Endothelial cell (in vitro differentiated cells): ENCODE results near the gene NIPAL3. TPM values are rescaled to one million over a fixed set of nuclear protein-coding genes. Genes with fewer than 3 reads are reported as not detected.

Experiments
- DNase-seq: peaks from one replicate; pipeline ENCODE4 v3.0.0; 2021; ENCODE audit warnings: low spot score
- H3K27ac Mint-ChIP-seq: one replicate; pipeline ENCODE4 v1.8.0; 2021; ENCODE audit warnings: mixed read lengths, inconsistent platforms; ENCODE audit not compliant: unreplicated experiment
- H3K27me3 Mint-ChIP-seq: one replicate; pipeline ENCODE4 v1.8.0; 2021; ENCODE audit warnings: mild to moderate bottlenecking, moderate library complexity, mixed read lengths, inconsistent platforms; ENCODE audit not compliant: unreplicated experiment
- H3K36me3 Mint-ChIP-seq: one replicate; pipeline ENCODE4 v1.8.0; 2021; ENCODE audit warnings: mild to moderate bottlenecking, low read depth, mixed read lengths, inconsistent platforms; ENCODE audit not compliant: unreplicated experiment
- H3K4me1 Mint-ChIP-seq: one replicate; pipeline ENCODE4 v1.8.0; 2021; ENCODE audit warnings: mild to moderate bottlenecking, mixed read lengths, inconsistent platforms; ENCODE audit not compliant: unreplicated experiment
- H3K4me3 Mint-ChIP-seq: one replicate; pipeline ENCODE4 v1.8.0; 2021; ENCODE audit warnings: mild to moderate bottlenecking, mixed read lengths, inconsistent platforms; ENCODE audit not compliant: unreplicated experiment
- H3K9me3 Mint-ChIP-seq: one replicate; pipeline ENCODE4 v1.8.0; 2021; ENCODE audit warnings: mixed read lengths, inconsistent platforms; ENCODE audit not compliant: unreplicated experiment
- total RNA-seq: library from RNA; stranded (reverse); fragmentation: NEBNext Ultra II Directional; extraction: Animal tissue kit (Norgen Biotek cat#: 25700); gene quantifications from one replicate; pipeline ENCODE4 v1.2.1, GENCODE V29; 2021; ENCODE audit not compliant: unreplicated experiment
- TF ChIP-seq, protein P1 (sequence below): fragments of 200-600 bp; sonication (generic); IDR thresholded peaks from one replicate; pipeline ENCODE4 v1.5.0; 2021; ENCODE audit warnings: antibody characterized with exemption; ENCODE audit not compliant: unreplicated experiment

Gene NIPAL3
- total RNA-seq, 1 donor from 2014 or later = 9.4 TPM

DNA sequence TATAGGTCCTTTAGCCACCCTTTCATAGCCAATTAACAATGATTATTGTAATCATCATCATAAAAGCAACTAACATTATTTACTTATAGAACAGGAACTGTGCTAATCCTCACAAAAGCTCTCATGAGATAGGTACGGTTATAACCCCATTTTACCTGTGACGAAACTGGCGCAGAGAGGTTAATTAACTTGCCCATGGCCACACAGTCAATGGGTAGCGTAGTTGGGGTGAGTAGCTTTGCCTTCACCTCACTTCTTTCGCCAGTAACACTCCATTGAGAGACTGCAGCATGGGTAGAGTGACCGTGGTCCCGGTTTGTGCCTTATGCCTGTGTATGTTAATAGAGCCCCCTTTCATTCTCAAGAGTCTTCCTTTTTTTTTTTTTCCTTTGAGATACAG, 10.3 kb downstream of the NIPAL3 start:
- Mint-ChIP-seq H3K4me3 (no peak overlapping the region), H3K27ac (no peak overlapping the region), H3K36me3 (peaks cover 5% of the 10 kb centered on the region), H3K27me3 (no peaks in the 10 kb centered on the region), H3K9me3 (no peaks in the 10 kb centered on the region), H3K4me1 (peaks cover 9% of the 10 kb centered on the region)
- DNase-seq = no peak
- TF ChIP-seq, protein P1, sequence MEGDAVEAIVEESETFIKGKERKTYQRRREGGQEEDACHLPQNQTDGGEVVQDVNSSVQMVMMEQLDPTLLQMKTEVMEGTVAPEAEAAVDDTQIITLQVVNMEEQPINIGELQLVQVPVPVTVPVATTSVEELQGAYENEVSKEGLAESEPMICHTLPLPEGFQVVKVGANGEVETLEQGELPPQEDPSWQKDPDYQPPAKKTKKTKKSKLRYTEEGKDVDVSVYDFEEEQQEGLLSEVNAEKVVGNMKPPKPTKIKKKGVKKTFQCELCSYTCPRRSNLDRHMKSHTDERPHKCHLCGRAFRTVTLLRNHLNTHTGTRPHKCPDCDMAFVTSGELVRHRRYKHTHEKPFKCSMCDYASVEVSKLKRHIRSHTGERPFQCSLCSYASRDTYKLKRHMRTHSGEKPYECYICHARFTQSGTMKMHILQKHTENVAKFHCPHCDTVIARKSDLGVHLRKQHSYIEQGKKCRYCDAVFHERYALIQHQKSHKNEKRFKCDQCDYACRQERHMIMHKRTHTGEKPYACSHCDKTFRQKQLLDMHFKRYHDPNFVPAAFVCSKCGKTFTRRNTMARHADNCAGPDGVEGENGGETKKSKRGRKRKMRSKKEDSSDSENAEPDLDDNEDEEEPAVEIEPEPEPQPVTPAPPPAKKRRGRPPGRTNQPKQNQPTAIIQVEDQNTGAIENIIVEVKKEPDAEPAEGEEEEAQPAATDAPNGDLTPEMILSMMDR = no peak

DNA sequence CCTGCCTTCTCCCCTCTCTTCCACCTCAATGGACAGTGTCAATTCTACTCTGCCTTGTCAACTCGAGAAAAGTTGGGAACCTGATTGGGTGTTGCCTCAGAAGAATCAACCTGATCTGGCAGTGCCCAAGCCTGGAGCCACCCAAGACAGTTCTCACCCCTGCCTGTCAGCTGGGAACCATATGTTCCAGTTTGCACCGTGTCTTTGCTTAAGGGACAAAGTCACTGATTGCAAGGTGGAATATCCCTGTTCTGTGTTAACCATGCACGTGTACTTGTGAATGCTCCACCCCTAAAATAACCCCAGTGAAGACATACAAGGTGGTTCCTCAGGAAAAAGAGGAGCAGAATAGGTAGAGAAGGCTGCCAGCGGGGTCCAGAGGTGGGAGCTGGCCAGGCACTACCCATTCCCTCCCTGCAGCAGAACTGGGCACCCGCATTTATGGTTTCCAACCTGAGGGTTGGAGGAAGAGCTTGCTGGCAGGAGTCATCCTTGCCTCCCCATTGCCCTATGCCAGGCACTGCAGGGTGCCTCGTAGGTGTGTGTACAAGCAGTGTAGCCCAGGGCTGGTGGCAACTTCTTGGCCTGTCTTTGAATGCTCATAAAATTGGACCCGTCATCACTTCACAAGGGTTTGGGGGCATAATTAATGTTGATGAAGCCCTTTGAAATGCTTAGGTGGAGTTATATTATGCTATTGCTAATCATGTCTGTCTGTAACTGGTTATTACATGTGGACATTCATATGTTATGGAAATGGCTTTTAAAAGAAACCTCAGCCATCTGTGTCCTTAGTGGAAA, 11.3 kb downstream of the NIPAL3 start:
- peaks cover 5% of the 10 kb centered on the region for H3K36me3 Mint-ChIP-seq
- no peaks in the 10 kb centered on the region for H3K9me3 Mint-ChIP-seq
- peaks cover 9% of the 10 kb centered on the region for H3K4me1 Mint-ChIP-seq
- H3K27ac Mint-ChIP-seq = no peak overlapping the region
- no peak for DNase-seq
- H3K27me3 Mint-ChIP-seq = no peaks in the 10 kb centered on the region
- TF ChIP-seq, protein P1 = no peak
- H3K4me3 Mint-ChIP-seq = no peak overlapping the region

DNA sequence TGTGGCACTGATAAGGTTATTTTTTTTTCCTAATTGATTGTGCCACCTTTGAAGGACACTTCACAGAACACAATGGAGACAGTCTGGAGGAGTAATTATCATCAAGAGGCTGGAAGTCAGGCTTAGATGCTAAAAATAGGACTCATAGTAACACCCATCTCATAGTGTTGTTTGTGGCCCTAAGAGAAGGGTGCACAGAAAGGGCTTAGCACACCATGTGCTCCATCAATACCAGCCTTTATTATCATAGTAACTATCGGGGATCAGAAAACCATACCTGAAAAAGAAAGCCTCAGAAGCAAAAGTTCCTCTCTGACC, 11.9 kb downstream of the NIPAL3 start:
- H3K36me3 Mint-ChIP-seq = peaks cover 5% of the 10 kb centered on the region
- H3K27me3 Mint-ChIP-seq = no peaks in the 10 kb centered on the region
- no peak overlapping the region for H3K27ac Mint-ChIP-seq
- DNase-seq = no peak
- peaks cover 9% of the 10 kb centered on the region for H3K4me1 Mint-ChIP-seq
- H3K9me3 Mint-ChIP-seq = no peaks in the 10 kb centered on the region
- TF ChIP-seq, protein P1 = no peak
- H3K4me3 Mint-ChIP-seq = no peak overlapping the region

DNA sequence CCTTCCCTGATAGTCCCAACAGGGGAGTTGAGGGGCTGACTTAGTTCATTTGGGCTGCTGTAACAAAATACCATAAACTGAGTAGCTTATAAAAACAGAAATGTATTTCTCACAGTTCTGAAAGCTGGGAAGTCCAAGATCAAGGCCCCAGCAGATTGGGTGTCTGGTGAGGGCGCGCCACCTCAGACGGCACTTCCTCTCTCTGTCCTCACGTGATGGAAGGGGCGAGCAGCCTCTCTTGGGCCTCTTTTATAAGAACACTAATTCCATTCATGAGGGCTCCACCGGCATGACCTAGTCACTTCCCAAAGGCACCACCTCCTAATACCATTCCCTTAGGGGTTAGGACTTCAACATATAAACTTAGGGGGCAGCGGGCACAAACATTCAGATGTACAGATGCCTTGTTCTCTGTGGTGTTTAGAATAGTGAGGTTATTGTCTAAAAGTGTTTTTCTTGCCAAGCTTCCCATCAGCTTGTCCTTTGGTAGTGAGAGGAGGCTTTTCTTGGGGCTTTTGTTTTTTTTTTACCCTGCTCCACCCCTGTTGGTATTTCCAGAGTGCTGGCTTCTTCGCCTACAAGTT, 20.3 kb downstream of the NIPAL3 start:
- H3K27me3 Mint-ChIP-seq = peaks cover 3% of the 10 kb centered on the region
- H3K9me3 Mint-ChIP-seq = peaks cover 4% of the 10 kb centered on the region
- no peaks in the 10 kb centered on the region for H3K4me1 Mint-ChIP-seq
- H3K4me3 Mint-ChIP-seq = no peak overlapping the region
- H3K36me3 Mint-ChIP-seq = no peaks in the 10 kb centered on the region
- TF ChIP-seq, protein P1 = no peak
- no peak overlapping the region for H3K27ac Mint-ChIP-seq
- no peak for DNase-seq
